Right lung (tissue), 10 donors: ENCODE results near the gene CYP2J2. TPM values are rescaled to one million over a fixed set of nuclear protein-coding genes. Genes with fewer than 3 reads are reported as not detected.
"Not testable (repeated sequence)": the region's sequence is repeated elsewhere in the genome, so short reads cannot be mapped to it uniquely, and the experiment has no call there.

Source experiments
- DNase-seq, 2 donors: peaks; one replicate each; pipeline ENCODE4 v3.0.0-alpha.2; 2013
- long read RNA-seq, 8 donors: transcript quantifications; one replicate each; lab custom pipeline, GENCODE V29; 2026
- polyA plus RNA-seq, 5 donors: library from polyadenylated mRNA; unstranded; fragments of 120-200 nt; gene quantifications; one replicate each; pipeline versions ENCODE4 v1.2.1 to v1.2.3, GENCODE V29; 2013; ENCODE audit warnings: inconsistent platforms in 1 of 5, low replicate concordance in 1 of 5; ENCODE audit not compliant: insufficient read length in 5 of 5, insufficient read depth in 1 of 5

Gene CYP2J2
- polyA plus RNA-seq = 1 to 10 TPM; 1.8 to 4.1 (median 2.6) TPM
- long read RNA-seq, donor 1, partial matches to known transcripts = 0 of 1 reads
- long read RNA-seq, donor 1, other reads (novel, unspliced or antisense) = 0 of 1 reads
- long read RNA-seq, donor 2, partial matches to known transcripts = 0 of 2 reads
- long read RNA-seq, donor 2, other reads (novel, unspliced or antisense) = 0 of 2 reads
- long read RNA-seq, donor 3 = 0 reads
- long read RNA-seq, donor 4 = 0 reads
- long read RNA-seq, donor 5 = 0 reads
- long read RNA-seq, donor 6, partial matches to known transcripts = 0 of 1 reads
- long read RNA-seq, donor 6, other reads (novel, unspliced or antisense) = 0 of 1 reads
- long read RNA-seq, donor 7 = 0 reads
- long read RNA-seq, donor 8 = 0 reads

DNA sequence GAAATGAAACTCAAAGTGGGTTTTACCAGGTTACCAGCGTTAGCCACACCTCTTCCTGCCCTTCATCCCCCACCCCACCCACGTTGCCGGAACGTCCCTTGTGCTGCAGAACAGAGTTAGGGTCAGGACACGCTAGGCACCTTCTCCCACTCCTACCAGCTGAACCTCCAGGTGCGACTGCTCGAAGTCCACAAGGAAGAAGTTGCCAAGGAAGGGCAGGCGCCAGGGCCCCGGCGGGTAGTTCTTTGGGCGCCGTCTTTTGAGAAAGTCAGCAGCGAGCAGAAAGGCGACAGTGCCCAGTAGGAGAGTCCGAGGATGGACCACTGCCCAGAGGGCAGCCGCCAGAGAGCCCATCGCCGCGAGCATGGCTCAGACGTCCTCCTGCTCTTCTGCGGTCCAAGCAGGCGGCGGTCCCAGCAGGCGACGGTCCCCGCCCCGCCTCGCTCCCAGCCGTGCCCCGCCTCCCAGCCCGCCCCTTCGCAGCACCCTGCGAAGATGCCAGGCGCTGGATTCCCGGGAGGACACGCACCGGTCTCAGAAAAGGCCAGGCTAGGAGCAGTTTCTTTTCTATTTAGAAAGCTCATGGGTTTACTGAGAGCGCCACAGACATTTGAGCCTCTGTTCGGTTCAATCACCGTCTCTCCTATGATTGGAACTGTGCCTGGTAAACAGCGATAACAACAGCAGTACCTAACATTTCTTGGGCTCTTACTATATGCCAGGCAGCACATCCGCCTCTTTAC is at the start of gene CYP2J2:
CYP2J2 (minus strand) TSS at position 393 of the 743 bp plus-strand sequence; CDS start at position 366, 27 bp downstream.
- DNase-seq = peak in 1 of 2 donors; percentile 20

DNA sequence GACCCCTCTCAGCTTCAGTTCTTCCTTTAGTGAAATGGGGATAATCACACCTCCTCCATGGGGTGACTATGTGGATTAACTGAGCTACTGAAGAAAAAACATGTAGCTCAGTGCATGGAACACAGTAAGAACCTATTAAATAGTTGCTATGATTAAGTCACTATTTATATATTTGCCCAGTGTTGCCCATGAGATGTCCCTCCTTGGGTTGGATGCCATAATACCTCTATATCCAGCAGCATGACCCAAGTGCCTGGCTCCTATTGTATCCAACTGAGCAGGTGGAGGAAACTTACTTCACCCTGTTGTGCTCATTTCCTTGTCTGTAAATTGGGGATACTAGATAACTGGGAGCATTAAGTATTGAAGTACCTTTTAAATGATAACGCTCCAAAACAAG is 47.1 kb upstream of the CYP2J2 start:
- no peak for DNase-seq

DNA sequence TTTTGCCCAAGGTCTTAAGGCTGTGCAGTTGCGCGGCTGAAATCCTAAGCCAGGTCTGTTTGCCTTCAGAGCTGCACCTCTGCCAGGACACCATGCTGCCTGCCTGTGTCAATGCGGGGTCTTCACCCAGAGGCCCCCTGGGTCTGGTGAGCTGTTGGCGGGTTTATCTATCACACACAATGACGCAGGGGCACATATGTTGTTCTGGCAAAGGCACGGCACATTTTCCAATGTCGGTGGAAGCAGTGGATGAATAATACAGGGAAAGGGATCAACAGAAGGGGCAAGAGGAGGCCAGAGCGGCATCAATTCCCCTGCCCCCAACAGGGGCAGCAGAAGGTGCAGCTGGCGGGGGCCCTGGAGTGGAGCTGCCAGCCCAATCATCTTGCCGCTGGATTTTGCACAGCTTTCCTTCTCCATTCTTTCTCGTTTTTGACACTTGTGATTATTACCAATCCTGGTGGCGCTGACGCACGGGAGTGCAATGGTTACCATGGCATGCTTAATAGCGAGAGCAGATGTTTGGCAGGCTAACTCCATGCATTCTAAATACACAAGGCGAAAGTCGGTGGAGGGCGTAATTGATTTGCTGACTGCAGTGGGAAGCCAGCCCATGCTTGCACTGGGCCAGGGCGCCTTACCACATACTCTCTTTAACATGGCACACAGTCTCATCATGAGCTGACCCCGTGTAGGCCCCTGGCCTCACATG is 45.8 kb upstream of the CYP2J2 start:
- peak; percentile 29 to 34 for DNase-seq

DNA sequence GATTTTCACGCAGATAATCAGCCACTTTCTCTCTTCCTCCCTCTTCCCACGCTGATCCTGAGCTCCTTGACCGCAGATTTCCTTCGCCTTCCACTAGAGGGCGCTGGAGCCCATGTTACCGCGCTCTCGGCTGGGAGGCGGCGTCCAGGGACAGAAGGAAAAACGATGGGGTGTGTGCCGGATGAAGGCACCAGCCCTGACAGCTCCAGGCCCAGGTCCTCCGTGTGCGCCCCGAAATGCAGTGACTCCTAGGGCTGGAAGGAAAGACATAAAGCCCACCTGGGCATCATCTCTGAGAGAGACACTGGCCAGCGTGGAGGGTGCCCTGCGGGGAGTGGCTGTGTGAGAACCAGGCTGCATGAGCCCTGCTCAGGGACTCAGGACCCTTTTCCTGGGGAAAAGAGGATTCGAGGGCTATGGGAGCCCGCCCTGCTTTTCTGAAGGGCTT is 44.9 kb upstream of the CYP2J2 start:
- DNase-seq = peak; percentile 52 to 65

DNA sequence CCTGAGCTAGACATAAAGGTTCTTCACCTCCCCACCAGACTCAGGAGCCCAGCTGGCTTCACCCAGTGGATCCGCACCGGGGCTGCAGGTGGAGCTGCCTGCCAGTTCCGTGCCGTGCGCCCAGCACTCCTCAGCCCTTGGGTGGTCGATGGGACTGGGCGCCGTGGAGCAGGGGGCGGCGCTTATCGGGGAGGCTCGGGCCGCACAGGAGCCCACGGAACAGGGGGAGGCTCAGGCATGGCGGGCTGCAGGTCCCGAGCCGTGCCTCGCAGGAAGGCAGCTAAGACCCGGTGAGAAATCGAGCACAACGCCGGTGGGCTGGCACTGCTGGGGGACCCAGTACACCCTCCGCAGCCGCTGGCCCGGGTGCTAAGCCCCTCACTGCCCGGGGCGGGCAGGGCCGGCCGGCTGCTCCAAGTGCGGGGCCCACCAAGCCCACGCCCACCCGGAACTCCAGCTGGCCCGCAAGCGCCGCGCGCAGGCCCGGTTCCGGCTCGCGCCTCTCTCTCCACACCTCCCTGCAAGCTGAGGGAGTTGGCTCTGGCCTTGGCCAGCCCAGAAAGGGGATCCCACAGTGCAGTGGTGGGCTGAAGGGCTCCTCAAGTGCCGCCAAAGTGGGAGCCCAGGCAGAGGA is 43.1 kb upstream of the CYP2J2 start:
- DNase-seq = not testable (repeated sequence)

DNA sequence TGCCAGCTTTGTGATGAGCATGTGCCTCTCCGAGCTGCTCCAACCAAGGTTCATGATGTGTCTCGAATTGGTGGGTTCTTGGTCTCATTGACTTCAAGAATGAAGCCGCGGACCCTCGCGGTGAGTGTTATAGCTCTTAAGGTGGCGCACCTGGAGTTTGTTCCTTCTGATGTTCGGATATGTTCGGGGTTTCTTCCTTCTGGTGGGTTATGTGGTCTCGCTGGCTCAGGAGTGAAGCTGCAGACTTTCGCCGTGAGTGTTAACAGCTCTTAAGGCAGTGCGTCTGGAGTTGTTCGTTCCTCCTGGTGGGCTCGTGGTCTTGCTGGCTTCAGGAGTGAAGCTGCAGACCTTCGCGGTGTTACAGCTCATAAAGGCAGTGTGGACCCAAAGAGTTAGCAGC is 42.2 kb upstream of the CYP2J2 start:
- not testable (repeated sequence) for DNase-seq

DNA sequence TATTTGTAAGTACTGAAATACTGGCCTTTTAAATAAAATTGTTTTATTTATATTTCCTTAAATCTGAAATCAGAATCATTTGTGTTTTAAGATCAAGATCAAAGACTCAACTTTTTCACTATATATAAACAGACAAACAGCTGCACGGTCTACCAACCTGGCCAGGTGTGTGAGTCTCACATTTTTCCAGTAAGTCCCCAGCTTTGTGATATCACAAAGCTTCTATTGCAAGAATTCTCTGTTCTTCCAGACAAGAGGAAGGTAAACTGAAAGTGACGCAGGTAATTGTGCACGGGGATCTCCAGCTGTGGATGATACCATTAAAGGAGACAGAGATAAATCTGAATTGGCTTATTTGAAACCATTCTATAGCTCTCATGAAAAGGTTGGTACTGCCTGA is 41.2 kb upstream of the CYP2J2 start:
- DNase-seq = no peak

GRCh38 chr1:59967141-59967697 is 40.6 kb upstream of the CYP2J2 start:
- DNase-seq = no peak

GRCh38 chr1:59952065-59952464 is 25.5 kb upstream of the CYP2J2 start:
- no peak for DNase-seq

GRCh38 chr1:59949648-59950047 is 23.1 kb upstream of the CYP2J2 start:
- no peak for DNase-seq

DNA sequence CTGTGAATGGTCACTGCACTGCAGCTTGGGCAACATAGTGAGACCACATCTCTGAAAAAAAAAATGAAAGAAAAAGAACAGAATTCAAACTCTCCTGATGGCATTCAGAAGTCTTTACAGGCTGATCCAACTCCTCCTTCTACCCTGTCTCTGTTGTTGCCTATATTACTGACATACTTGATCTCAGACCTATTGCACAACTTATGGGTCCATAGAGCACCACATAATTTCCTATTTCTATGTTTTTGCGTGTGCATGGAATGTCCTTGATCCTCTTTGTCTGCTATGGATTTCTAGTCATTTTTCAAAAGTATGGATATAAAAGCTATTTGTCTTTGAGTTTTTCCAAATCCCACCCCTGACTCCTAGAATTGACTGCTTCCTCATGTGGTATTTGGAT is 22.4 kb upstream of the CYP2J2 start:
- no peak for DNase-seq

DNA sequence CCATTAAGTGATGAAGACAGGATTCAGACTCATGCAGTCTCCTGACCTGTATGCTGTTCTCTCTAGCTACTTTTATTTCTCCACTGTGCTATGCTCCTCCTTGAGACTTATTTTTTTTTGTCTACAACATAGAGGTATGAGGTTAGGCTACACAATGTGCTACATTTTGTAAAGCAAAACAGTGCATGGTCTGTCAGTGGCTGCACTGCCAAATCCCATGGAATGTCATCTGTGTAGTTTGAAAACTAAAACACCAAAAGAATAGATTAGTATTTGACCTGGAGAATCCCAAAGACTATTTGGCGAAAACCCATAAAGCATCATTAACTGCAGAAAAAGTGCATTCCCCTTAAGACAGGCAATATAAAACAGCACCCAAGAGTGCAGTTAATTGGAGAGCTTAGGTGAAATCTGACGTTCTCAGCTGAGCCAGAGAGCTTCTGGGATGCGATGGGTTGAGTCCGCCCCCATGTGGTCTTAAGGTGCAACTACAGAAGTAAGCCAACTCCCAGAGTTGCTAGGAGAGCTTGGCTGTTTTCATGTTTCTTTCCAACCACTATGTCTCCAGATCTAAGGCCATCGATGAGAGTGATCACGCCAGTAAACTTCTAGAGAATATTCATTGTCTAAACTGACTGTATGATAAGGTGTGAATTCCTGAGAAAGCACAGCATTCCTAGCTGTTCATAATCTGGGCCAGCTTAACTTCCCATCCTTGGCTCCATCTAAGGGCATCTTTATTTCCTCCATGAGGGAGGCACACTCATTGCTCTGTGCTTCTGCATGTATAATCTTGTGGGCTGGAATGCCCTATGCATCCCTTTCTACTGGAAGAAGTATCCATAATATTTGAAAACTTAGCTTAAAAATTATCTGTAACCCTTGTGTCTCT is 20.7 kb upstream of the CYP2J2 start:
- peak; percentile 30 to 55 for DNase-seq

DNA sequence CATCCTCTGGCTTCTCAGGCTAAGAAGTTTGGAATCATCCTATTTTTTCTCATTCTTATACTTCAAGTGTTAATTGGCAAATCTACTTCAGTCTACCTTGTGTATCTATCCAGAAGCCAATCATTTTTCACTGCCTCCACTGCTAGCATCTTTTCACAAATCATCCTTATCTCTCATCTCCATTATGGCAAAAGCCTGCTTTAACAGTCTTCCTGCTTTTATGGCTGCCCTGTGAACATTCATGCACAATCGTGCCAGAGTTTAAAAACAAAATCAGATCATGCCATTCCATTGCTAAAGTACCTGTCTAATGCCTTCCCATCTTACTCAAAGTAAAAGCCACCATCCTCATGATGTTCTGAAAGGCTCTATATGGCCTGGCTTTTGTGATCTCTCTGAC is 19.2 kb upstream of the CYP2J2 start:
- no peak for DNase-seq

GRCh38 chr1:59939393-59939792 is 12.8 kb upstream of the CYP2J2 start:
- DNase-seq = no peak

GRCh38 chr1:59937636-59938210 is 11.2 kb upstream of the CYP2J2 start:
- DNase-seq = no peak

DNA sequence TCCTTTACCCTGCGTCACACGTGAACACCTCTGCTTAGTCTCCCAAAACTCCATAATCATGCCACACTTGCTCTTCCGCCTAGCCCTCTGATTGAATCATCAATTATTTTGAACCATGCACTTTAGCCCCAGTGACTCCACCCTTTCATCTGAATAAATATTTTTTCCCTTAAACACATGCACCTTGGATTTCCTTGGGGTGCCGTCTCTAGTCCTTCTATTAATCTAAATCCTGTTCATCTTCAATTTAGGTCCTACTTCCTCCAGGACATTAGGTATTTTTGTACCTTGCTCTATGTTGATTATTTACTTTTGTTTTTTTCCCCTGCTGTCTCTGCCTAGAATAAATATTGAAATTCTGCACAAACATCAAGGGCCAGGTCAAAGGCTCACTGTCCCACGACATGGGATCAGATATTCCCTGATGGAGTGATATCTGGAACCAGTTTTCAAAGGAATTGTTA is 9.8 kb upstream of the CYP2J2 start:
- DNase-seq = no peak

GRCh38 chr1:59928996-59929395 is 2.4 kb upstream of the CYP2J2 start:
- DNase-seq = no peak

DNA sequence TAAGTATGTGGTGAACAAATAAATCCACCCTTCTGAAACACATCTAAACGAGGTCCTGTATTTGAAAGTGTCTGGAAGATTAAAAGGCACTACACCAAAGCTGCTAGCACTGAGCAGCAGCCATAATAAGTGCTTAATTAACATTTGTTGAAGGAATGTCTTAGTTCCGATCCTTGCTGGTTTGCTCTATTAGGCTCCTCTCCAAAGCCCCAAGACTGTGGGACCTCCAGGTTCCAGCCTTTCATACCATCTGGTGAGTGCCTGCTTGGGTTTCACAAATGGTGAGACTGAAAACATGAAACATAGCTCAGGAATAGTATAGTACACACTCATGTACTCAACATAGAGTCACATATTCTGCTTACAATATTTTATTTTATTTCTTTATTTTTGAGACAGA is 640 bp upstream of the CYP2J2 start:
- DNase-seq = no peak

DNA sequence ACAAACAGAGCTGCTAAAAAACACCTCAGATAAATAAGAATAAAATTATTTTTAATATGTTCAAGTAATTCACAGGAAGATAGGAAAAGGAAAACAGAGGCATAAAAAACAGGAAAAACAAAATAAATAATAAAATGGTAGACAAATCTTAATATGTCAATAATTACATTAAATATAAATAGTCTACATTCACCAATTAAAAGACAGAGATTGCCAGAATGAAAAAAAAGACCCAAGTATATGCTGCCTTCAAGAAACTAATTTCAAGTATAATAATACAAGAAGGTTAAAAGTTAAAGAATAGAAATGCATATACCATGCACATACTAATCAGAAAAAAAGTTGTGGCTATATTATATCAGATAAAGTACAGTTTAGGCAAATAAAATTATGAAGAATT is 1.9 kb downstream of the CYP2J2 start:
- DNase-seq = no peak
